MG63 (cell line): ENCODE results near the gene ZNF574. TPM values are rescaled to one million over a fixed set of nuclear protein-coding genes. Genes with fewer than 3 reads are reported as not detected.
"Not testable (repeated sequence)": the region's sequence is repeated elsewhere in the genome, so short reads cannot be mapped to it uniquely, and the experiment has no call there.

ENCODE experiments used
- DNase-seq: peaks from one replicate; pipeline ENCODE4 v3.0.0-alpha.2; 2020
- H3K27me3 ChIP-seq: fragments of 250-450 bp; sonication (Bioruptor Pico); 2 replicates; pipeline ENCODE4 v1.5.1; 2020; ENCODE audit warnings: mild to moderate bottlenecking, moderate library complexity
- H3K36me3 ChIP-seq: fragments of 250-450 bp; sonication (Bioruptor Pico); 2 replicates; pipeline ENCODE4 v1.5.1; 2020; ENCODE audit warnings: mild to moderate bottlenecking, moderate library complexity
- H3K4me3 ChIP-seq: fragments of 250-450 bp; sonication (Bioruptor Pico); 2 replicates; pipeline ENCODE4 v1.5.1; 2020; ENCODE audit warnings: mild to moderate bottlenecking, moderate library complexity
- H3K9me3 ChIP-seq: fragments of 250-450 bp; sonication (Bioruptor Pico); 2 replicates; pipeline ENCODE4 v1.5.1; 2020; ENCODE audit warnings: mild to moderate bottlenecking, moderate library complexity
- total RNA-seq: library from RNA; depleted of rRNA; stranded (reverse); fragments of >200 nt; shearing (Covaris generic); gene quantifications from 2 replicates; pipeline ENCODE4 v1.2.3, GENCODE V29; 2014; ENCODE audit warnings: low replicate concordance; rRNA removed

ZNF574 gene
- 18.8 and 20.4 TPM in 2 replicates for total RNA-seq

GRCh38 chr19:42075616-42076379, at the start of gene ZNF574:
ZNF574 (plus strand) TSS chr19:42076166; CDS start chr19:42078607, 2,441 bp downstream.
- H3K36me3 ChIP-seq = peaks cover 37% of the 10 kb centered on the region
- H3K27me3 ChIP-seq = no peaks in the 10 kb centered on the region
- DNase-seq = peak; percentile 99
- H3K9me3 ChIP-seq = no peaks in the 10 kb centered on the region
- H3K4me3 ChIP-seq = peak within 1 kb of the TSS; percentile 71

GRCh38 chr19:42028304-42029216, 47.4 kb upstream of the ZNF574 start:
- H3K9me3 ChIP-seq = no peaks in the 10 kb centered on the region
- H3K36me3 ChIP-seq = no peaks in the 10 kb centered on the region
- H3K27me3 ChIP-seq = no peaks in the 10 kb centered on the region; the same call in 1 of the 2 replicates
- DNase-seq = no peak
- H3K4me3 ChIP-seq = no peak overlapping the region

- peak; percentile 93 for DNase-seq
- no peaks in the 10 kb centered on the region for H3K36me3 ChIP-seq
- H3K9me3 ChIP-seq = no peaks in the 10 kb centered on the region
- peaks cover 5% of the 10 kb centered on the region; the same call in 1 of the 2 replicates for H3K27me3 ChIP-seq
- H3K4me3 ChIP-seq = no peak overlapping the region
Measured at GRCh38 chr19:42030645-42031440, 45.1 kb upstream of the ZNF574 start.

- Histone ChIP-seq H3K9me3 (no peaks in the 10 kb centered on the region), H3K4me3 (no peak overlapping the region), H3K27me3 (peaks cover 5% of the 10 kb centered on the region; the same call in 1 of the 2 replicates), H3K36me3 (no peaks in the 10 kb centered on the region)
- DNase-seq = peak; percentile 71
Measured at GRCh38 chr19:42032431-42032830, 43.5 kb upstream of the ZNF574 start.

GRCh38 chr19:42033413-42033812, 42.6 kb upstream of the ZNF574 start:
- no peaks in the 10 kb centered on the region for H3K36me3 ChIP-seq
- H3K27me3 ChIP-seq = peaks cover 5% of the 10 kb centered on the region; the same call in 1 of the 2 replicates
- no peaks in the 10 kb centered on the region for H3K9me3 ChIP-seq
- DNase-seq = no peak
- H3K4me3 ChIP-seq = no peak overlapping the region

- H3K4me3 ChIP-seq = peak overlapping the region; percentile 41
- not testable (repeated sequence) for H3K36me3 ChIP-seq, H3K27me3 ChIP-seq, H3K9me3 ChIP-seq
- peak; percentile 79 for DNase-seq
Measured at GRCh38 chr19:42034640-42035391, 41.1 kb upstream of the ZNF574 start.

GRCh38 chr19:42037649-42038048, 38.3 kb upstream of the ZNF574 start:
- H3K4me3 ChIP-seq = no peak overlapping the region
- no peaks in the 10 kb centered on the region for H3K36me3 ChIP-seq
- peaks cover 5% of the 10 kb centered on the region; the same call in 1 of the 2 replicates for H3K27me3 ChIP-seq
- no peaks in the 10 kb centered on the region for H3K9me3 ChIP-seq
- no peak for DNase-seq

GRCh38 chr19:42038666-42039065, 37.3 kb upstream of the ZNF574 start:
- no peak for DNase-seq
- Histone ChIP-seq H3K4me3 (no peak overlapping the region), H3K36me3 (no peaks in the 10 kb centered on the region), H3K9me3 (no peaks in the 10 kb centered on the region), H3K27me3 (peaks cover 5% of the 10 kb centered on the region; the same call in 1 of the 2 replicates)

GRCh38 chr19:42040031-42040430, 35.9 kb upstream of the ZNF574 start:
- Histone ChIP-seq H3K27me3 (no peaks in the 10 kb centered on the region), H3K4me3 (no peak overlapping the region), H3K9me3 (no peaks in the 10 kb centered on the region), H3K36me3 (no peaks in the 10 kb centered on the region)
- no peak for DNase-seq

GRCh38 chr19:42040491-42040890, 35.5 kb upstream of the ZNF574 start:
- H3K4me3 ChIP-seq, DNase-seq, H3K36me3 ChIP-seq, H3K9me3 ChIP-seq, H3K27me3 ChIP-seq: not testable (repeated sequence)

- Histone ChIP-seq H3K4me3 (no peak overlapping the region), H3K36me3 (no peaks in the 10 kb centered on the region), H3K9me3 (no peaks in the 10 kb centered on the region), H3K27me3 (0 out of 2 replicates have a peak, but pooled peaks cover 5% of the 10 kb centered on the region)
- DNase-seq = no peak
Measured at GRCh38 chr19:42042455-42043170, 33.4 kb upstream of the ZNF574 start.

GRCh38 chr19:42045575-42045974, 30.4 kb upstream of the ZNF574 start:
- 0 out of 2 replicates have a peak, but pooled peaks cover 5% of the 10 kb centered on the region for H3K27me3 ChIP-seq
- no peaks in the 10 kb centered on the region for H3K9me3 ChIP-seq
- DNase-seq = no peak
- no peak overlapping the region for H3K4me3 ChIP-seq
- no peaks in the 10 kb centered on the region for H3K36me3 ChIP-seq

- H3K36me3 ChIP-seq = no peaks in the 10 kb centered on the region
- H3K9me3 ChIP-seq = no peaks in the 10 kb centered on the region
- H3K4me3 ChIP-seq = peak overlapping the region; percentile 43
- DNase-seq = no peak
- 0 out of 2 replicates have a peak, but pooled peaks cover 5% of the 10 kb centered on the region for H3K27me3 ChIP-seq
Measured at GRCh38 chr19:42048992-42049391, 27.0 kb upstream of the ZNF574 start.

- DNase-seq = peak; percentile 17
- no peak overlapping the region for H3K4me3 ChIP-seq
- 0 out of 2 replicates have a peak, but pooled peaks cover 4% of the 10 kb centered on the region for H3K27me3 ChIP-seq
- no peaks in the 10 kb centered on the region for H3K9me3 ChIP-seq
- no peaks in the 10 kb centered on the region for H3K36me3 ChIP-seq
Measured at GRCh38 chr19:42051166-42052115, 24.5 kb upstream of the ZNF574 start.
